Liver (tissue), 9 donors: ENCODE data around the gene COL4A3. TPM values are rescaled to one million over a fixed set of nuclear protein-coding genes. Genes with fewer than 3 reads are reported as not detected.

Experiments used
- DNase-seq: peaks from one replicate; pipeline ENCODE4 v3.0.0-alpha.2; 2017; ENCODE audit warnings: low spot score
- H3K27ac ChIP-seq, 2 donors: one replicate each; pipeline ENCODE4 v1.7.0; 2013; ENCODE audit warnings: inconsistent platforms in 2 of 2, low read length in 2 of 2, control low read depth in 1 of 2, low read depth in 1 of 2, mild to moderate bottlenecking in 1 of 2
- H3K27me3 ChIP-seq, 4 donors: one replicate each; pipeline versions ENCODE4 v1.6.1 to v1.7.0; 2013; ENCODE audit warnings: low read length in 3 of 4, inconsistent platforms in 1 of 4, mild to moderate bottlenecking in 1 of 4, moderate library complexity in 1 of 4; ENCODE audit not compliant: control insufficient read depth in 4 of 4, insufficient read depth in 4 of 4
- H3K36me3 ChIP-seq, 4 donors: one replicate each; pipeline versions ENCODE4 v1.6.1 to v1.7.0; 2013; ENCODE audit warnings: low read length in 3 of 4, mild to moderate bottlenecking in 3 of 4, low read depth in 1 of 4, moderate library complexity in 1 of 4; ENCODE audit not compliant: control insufficient read depth in 4 of 4, insufficient read depth in 3 of 4
- H3K4me1 ChIP-seq, 4 donors: one replicate each; pipeline versions ENCODE4 v1.6.1 to v1.7.0; 2013; ENCODE audit warnings: low read length in 3 of 4, mild to moderate bottlenecking in 3 of 4, moderate library complexity in 1 of 4; ENCODE audit not compliant: control insufficient read depth in 4 of 4, insufficient read depth in 4 of 4
- H3K4me3 ChIP-seq, 3 donors: one replicate each; pipeline versions ENCODE4 v1.6.1 to v1.7.0; 2013; ENCODE audit warnings: low read length in 3 of 3, control low read depth in 1 of 3, low read depth in 1 of 3, mild to moderate bottlenecking in 1 of 3
- H3K9ac ChIP-seq, 2 donors: one replicate each; pipeline ENCODE4 v1.7.0; 2013; ENCODE audit warnings: low read length in 2 of 2, mild to moderate bottlenecking in 2 of 2, moderate library complexity in 2 of 2, control low read depth in 1 of 2, low read depth in 1 of 2
- H3K9me3 ChIP-seq, 4 donors: one replicate each; pipeline versions ENCODE4 v1.6.1 to v1.7.0; 2013; ENCODE audit warnings: low read length in 3 of 4; ENCODE audit not compliant: control insufficient read depth in 4 of 4
- EGR1 ChIP-seq, 2 donors: IDR thresholded peaks; 2 replicates each; pipeline ENCODE4 v1.6.1; 2016 to 2018; ENCODE audit warnings: antibody characterized with exemption in 2 of 2, low read depth in 2 of 2
- FOXA1 ChIP-seq: IDR thresholded peaks from 2 replicates; pipeline ENCODE4 v1.6.1; 2016; ENCODE audit warnings: antibody characterized with exemption
- FOXA2 ChIP-seq: IDR thresholded peaks from 2 replicates; pipeline ENCODE4 v1.6.1; 2016; ENCODE audit warnings: antibody characterized with exemption
- HNF4A ChIP-seq, 2 donors: conservative IDR thresholded peaks; 2 replicates each; pipeline ENCODE4 v1.6.1; 2016; ENCODE audit warnings: antibody characterized with exemption in 2 of 2, mild to moderate bottlenecking in 2 of 2
- HNF4G ChIP-seq: IDR thresholded peaks from 2 replicates; pipeline ENCODE4 v1.6.1; 2016; ENCODE audit warnings: antibody characterized with exemption
- JUND ChIP-seq, 2 donors: IDR thresholded peaks; 2 replicates each; pipeline ENCODE4 v1.6.1; 2016; ENCODE audit warnings: antibody characterized with exemption in 2 of 2
- NR2F2 ChIP-seq: IDR thresholded peaks from 2 replicates; pipeline ENCODE4 v1.6.1; 2016; ENCODE audit warnings: antibody characterized with exemption
- RXRA ChIP-seq, 2 donors: IDR thresholded peaks; 2 replicates each; pipeline ENCODE4 v1.6.1; 2017 to 2018; ENCODE audit warnings: antibody characterized with exemption in 2 of 2, mild to moderate bottlenecking in 1 of 2
- SP1 ChIP-seq: IDR thresholded peaks from 2 replicates; pipeline ENCODE4 v1.6.1; 2018; ENCODE audit warnings: antibody characterized with exemption, mild to moderate bottlenecking
- TAF1 ChIP-seq: conservative IDR thresholded peaks from 2 replicates; pipeline ENCODE4 v1.6.1; 2016; ENCODE audit warnings: antibody characterized with exemption, mild to moderate bottlenecking
- YY1 ChIP-seq: IDR thresholded peaks from 2 replicates; pipeline ENCODE4 v1.6.1; 2016; ENCODE audit warnings: antibody characterized with exemption, mild to moderate bottlenecking
- WGBS: extraction: QIAGEN DNeasy Blood & Tissue Kit; methylation state at CpG from one replicate; pipeline ENCODE4 v1.1.7; 2013; 5-methylcytosine and 5-hydroxymethylcytosine counted together
- polyA plus RNA-seq, 2 donors: library from polyadenylated mRNA; stranded (reverse) in 1 of 2; unstranded in 1 of 2; fragments of 200-250 nt in 1 of 2; fragments of >200 nt in 1 of 2; fragmentation: Nextera tagmentation in 1 of 2; extraction: Ambion mirVana in 1 of 2; gene quantifications; one replicate each; pipeline versions ENCODE4 v1.2.1 to v1.2.3, GENCODE V29; 2013 to 2015
- total RNA-seq, 2 donors: library from RNA; depleted of rRNA; stranded (reverse); fragments of >200 nt; gene quantifications; one replicate each; pipeline ENCODE4 v1.2.3, GENCODE V29; 2014
- TF ChIP-seq, protein P1 (sequence below): IDR thresholded peaks from 2 replicates; pipeline ENCODE4 v1.6.1; 2016; ENCODE audit warnings: antibody characterized with exemption
- TF ChIP-seq, protein P2 (sequence below): IDR thresholded peaks from 2 replicates; pipeline ENCODE4 v1.6.1; 2016; ENCODE audit warnings: antibody characterized with exemption, mild to moderate bottlenecking
- TF ChIP-seq, protein P3 (sequence below): IDR thresholded peaks from 2 replicates; pipeline ENCODE4 v1.6.1; 2016; ENCODE audit warnings: antibody characterized with exemption
- TF ChIP-seq, protein P4 (sequence below): fragments of 150-350 bp; IDR thresholded peaks from 2 replicates; pipeline ENCODE4 v1.5.1; 2017; ENCODE audit warnings: improper control_type of control experiment, low read depth, low read length; ENCODE audit not compliant: missing input control
- TF ChIP-seq, protein P5 (sequence below): IDR thresholded peaks from 2 replicates; pipeline ENCODE4 v1.6.1; 2016; ENCODE audit warnings: antibody characterized with exemption
- donor health status: healthy.
- donor health status: healthy.
- donor health status: healthy.
- donor health status: healthy.
- donor health status: healthy.

Gene COL4A3
- total and polyA plus RNA-seq, 4 donors: 0.05 to 2.3 (median 0.35) TPM

DNA sequence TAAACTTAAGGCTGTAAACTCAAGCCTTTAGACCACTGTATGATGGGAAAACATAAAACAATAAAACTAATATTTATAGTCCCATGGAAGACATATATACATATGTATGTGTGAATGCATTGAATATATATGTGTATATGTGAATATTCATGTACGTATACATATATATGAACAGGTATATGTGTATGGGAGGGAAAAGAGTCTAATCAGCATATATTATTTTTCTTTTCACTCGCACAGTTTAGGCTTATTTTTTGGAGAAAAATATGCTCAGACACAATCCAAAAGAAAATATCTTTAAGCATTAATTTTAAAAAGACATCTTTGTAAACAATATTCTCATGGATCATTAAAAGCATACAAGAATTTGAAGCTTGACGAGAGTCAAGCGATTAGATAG, 23.1 kb upstream of the COL4A3 start:
- Histone ChIP-seq H3K9ac (no peak overlapping the region), H3K4me3 (no peak overlapping the region), H3K27me3 (no peaks in the 10 kb centered on the region), H3K36me3 (peaks cover 0 to 2% (median 0%) of the 10 kb centered on the region in 4 donors), H3K9me3 (no peaks in the 10 kb centered on the region), H3K4me1 (no peaks in the 10 kb centered on the region), H3K27ac (no peak overlapping the region)
- 93% methylated on average over 4 of the region's 4 CpGs for WGBS
- no peak for DNase-seq
- no peak for TF ChIP-seq FOXA2
- TF ChIP-seq, protein P1, sequence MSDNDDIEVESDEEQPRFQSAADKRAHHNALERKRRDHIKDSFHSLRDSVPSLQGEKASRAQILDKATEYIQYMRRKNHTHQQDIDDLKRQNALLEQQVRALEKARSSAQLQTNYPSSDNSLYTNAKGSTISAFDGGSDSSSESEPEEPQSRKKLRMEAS: no peak
- TF ChIP-seq YY1: no peak
- no peak for TF ChIP-seq SP1
- TF ChIP-seq RXRA (IDR thresholded peaks at IDR 0.05): no peak
- no peak for TF ChIP-seq HNF4G
- TF ChIP-seq, protein P2, sequence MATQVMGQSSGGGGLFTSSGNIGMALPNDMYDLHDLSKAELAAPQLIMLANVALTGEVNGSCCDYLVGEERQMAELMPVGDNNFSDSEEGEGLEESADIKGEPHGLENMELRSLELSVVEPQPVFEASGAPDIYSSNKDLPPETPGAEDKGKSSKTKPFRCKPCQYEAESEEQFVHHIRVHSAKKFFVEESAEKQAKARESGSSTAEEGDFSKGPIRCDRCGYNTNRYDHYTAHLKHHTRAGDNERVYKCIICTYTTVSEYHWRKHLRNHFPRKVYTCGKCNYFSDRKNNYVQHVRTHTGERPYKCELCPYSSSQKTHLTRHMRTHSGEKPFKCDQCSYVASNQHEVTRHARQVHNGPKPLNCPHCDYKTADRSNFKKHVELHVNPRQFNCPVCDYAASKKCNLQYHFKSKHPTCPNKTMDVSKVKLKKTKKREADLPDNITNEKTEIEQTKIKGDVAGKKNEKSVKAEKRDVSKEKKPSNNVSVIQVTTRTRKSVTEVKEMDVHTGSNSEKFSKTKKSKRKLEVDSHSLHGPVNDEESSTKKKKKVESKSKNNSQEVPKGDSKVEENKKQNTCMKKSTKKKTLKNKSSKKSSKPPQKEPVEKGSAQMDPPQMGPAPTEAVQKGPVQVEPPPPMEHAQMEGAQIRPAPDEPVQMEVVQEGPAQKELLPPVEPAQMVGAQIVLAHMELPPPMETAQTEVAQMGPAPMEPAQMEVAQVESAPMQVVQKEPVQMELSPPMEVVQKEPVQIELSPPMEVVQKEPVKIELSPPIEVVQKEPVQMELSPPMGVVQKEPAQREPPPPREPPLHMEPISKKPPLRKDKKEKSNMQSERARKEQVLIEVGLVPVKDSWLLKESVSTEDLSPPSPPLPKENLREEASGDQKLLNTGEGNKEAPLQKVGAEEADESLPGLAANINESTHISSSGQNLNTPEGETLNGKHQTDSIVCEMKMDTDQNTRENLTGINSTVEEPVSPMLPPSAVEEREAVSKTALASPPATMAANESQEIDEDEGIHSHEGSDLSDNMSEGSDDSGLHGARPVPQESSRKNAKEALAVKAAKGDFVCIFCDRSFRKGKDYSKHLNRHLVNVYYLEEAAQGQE: no peak
- no peak for TF ChIP-seq EGR1 (IDR thresholded peaks at IDR 0.05; ENCODE audit: low read depth in 2 of 2)
- TF ChIP-seq TAF1: no peak
- TF ChIP-seq, protein P3, sequence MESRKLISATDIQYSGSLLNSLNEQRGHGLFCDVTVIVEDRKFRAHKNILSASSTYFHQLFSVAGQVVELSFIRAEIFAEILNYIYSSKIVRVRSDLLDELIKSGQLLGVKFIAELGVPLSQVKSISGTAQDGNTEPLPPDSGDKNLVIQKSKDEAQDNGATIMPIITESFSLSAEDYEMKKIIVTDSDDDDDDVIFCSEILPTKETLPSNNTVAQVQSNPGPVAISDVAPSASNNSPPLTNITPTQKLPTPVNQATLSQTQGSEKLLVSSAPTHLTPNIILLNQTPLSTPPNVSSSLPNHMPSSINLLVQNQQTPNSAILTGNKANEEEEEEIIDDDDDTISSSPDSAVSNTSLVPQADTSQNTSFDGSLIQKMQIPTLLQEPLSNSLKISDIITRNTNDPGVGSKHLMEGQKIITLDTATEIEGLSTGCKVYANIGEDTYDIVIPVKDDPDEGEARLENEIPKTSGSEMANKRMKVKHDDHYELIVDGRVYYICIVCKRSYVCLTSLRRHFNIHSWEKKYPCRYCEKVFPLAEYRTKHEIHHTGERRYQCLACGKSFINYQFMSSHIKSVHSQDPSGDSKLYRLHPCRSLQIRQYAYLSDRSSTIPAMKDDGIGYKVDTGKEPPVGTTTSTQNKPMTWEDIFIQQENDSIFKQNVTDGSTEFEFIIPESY: no peak
- no peak for TF ChIP-seq JUND (IDR thresholded peaks at IDR 0.05)
- TF ChIP-seq, protein P4, sequence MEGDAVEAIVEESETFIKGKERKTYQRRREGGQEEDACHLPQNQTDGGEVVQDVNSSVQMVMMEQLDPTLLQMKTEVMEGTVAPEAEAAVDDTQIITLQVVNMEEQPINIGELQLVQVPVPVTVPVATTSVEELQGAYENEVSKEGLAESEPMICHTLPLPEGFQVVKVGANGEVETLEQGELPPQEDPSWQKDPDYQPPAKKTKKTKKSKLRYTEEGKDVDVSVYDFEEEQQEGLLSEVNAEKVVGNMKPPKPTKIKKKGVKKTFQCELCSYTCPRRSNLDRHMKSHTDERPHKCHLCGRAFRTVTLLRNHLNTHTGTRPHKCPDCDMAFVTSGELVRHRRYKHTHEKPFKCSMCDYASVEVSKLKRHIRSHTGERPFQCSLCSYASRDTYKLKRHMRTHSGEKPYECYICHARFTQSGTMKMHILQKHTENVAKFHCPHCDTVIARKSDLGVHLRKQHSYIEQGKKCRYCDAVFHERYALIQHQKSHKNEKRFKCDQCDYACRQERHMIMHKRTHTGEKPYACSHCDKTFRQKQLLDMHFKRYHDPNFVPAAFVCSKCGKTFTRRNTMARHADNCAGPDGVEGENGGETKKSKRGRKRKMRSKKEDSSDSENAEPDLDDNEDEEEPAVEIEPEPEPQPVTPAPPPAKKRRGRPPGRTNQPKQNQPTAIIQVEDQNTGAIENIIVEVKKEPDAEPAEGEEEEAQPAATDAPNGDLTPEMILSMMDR: no peak
- TF ChIP-seq HNF4A (conservative IDR thresholded peaks at IDR 0.05): no peak

DNA sequence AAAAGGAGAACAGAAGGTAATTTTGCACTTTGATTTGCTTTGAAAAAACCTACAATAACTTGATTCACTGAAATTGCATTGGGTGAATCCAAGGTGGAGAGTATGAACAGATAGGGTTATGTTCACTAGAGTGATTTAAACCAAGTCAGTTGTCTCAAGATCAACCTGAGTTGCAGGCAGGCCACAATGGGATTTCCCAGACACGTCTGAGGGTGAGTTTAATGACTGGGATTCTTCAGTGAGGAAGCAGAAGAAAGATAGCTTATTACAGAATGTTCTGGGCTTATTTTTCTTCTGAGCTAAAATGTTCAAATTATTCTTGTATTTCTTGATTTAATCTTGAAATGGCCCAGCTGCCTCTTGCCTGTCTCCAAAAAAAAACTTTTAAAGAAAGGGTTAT, 20.5 kb upstream of the COL4A3 start:
- peaks cover 0 to 2% (median 0%) of the 10 kb centered on the region in 4 donors for H3K36me3 ChIP-seq
- H3K27me3 ChIP-seq: no peaks in the 10 kb centered on the region
- no peak overlapping the region for H3K9ac ChIP-seq
- no peak overlapping the region for H3K4me3 ChIP-seq
- no peak for DNase-seq
- no peak overlapping the region for H3K27ac ChIP-seq
- WGBS: 47% methylated on average over 1 of the region's 1 CpG
- peaks cover 0 to 4% (median 0%) of the 10 kb centered on the region in 4 donors for H3K9me3 ChIP-seq
- no peaks in the 10 kb centered on the region for H3K4me1 ChIP-seq
- TF ChIP-seq, protein P1: no peak
- TF ChIP-seq SP1 (no peak), FOXA1 (no peak), HNF4A (conservative IDR thresholded peaks at IDR 0.05) (no peak), NR2F2 (no peak), TAF1 (no peak), JUND (IDR thresholded peaks at IDR 0.05) (no peak)
- TF ChIP-seq, protein P2: no peak
- TF ChIP-seq, protein P3: no peak
- TF ChIP-seq, protein P5, sequence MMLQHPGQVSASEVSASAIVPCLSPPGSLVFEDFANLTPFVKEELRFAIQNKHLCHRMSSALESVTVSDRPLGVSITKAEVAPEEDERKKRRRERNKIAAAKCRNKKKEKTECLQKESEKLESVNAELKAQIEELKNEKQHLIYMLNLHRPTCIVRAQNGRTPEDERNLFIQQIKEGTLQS: no peak
